SW480 (cell line): Measurements from ENCODE around the gene ZC3HAV1.
"Not testable (repeated sequence)": the region's sequence is repeated elsewhere in the genome, so short reads cannot be mapped to it uniquely, and the experiment has no call there.

Experiments
- DNase-seq: peaks from one replicate; pipeline ENCODE4 v3.0.0-alpha.2; 2016; ENCODE audit warnings: low spot score

The ZC3HAV1 gene

DNA sequence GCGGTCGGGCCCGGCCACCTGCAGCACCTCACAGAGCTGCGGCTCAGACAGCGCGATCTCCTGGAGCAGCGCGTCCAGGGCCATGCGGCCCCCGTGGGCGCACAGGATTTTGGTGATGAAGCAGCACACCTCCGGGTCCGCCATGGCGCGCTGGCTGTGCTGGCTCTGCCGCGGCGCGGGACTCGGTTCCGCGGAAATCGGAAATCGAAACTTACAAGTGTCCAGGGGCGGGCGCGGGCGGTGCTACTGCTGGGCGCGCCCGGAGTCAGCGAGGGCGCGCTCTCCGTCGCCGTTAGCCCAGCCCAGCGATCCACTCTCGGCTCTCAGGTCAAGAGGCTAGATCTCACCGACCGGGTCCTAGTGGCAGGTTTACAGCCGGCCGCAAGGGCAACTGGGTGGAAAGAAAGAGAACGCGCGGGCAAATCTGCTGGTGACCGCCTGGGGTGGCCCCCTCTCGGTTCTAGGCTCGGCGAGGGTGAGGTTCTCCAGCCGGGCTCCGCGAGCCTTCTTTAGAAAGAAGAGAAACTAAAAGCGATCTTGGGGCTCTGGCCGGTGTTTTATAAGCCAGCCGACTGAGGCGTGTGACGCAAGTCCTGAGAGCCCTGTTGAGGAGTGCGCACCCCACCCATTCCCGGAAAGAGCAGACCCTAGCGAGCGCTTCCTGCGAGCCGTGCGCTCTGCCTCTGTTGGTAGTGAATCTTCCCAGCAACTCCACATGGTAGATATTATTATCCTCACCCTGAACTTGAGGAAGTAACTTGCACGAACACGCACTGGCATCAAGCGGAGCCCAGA is at the start of gene ZC3HAV1:
Gene ZC3HAV1 (minus strand): TSS at position 533 of the 795 bp plus-strand sequence. CDS start 389 bp downstream, at position 144.
- DNase-seq: peak; percentile 87

DNA sequence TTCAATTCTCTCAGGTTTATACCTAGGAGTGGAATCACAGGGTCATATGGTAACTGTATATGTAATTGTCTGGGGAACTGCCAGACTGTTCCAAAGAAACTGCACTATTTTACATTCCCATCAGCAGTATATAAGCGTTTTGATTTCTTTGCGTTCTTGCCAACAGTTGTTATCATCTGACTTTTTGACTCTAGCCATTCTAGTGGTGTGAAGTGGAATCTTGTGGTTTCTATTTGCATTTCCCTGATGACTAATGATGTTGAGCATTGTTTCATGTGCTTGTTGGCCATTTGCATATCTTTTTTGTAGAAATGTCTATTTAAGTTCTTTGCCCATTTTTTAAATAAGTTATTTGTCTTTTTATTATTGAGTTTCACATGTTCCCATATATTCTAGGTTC is 44.3 kb upstream of the ZC3HAV1 start:
- peak; percentile 61 for DNase-seq

DNA sequence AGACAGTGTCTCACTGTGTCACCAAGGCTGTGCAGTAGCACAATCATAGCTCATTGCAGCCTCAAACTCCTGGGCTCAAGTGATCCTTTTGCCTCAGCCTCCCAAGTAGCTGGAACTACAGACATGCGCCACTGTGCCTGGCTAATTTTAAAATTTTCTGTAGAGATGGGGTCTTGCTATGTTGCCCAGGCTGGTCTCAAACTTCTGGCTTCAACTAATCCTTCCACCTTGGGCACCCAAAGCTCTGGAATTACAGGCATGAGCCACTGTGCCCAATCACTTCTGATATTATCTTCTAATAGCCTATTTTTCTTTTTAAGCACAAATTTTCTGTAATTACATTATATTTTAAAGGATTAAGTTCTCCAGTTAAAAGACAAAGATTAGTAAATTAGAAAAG is 42.6 kb upstream of the ZC3HAV1 start:
- no peak for DNase-seq

DNA sequence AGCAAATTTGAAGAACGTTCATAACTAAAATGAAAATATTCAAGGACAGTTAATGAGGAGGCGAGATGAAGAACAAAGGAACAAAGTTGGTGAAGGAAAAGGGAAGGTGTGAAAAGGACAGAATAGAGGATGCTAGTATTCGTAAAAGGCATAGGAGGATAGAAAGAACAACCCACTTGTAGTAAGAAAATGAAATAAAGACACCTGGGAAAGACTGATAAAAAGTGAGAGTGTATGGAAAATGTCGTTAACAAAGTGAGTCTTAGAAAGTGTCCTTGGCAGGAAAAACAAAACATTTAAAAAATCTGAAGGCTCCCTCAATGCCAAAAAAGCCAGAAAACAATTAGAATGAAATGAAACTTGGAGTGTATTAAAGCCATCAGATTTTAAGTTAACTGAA is 29.6 kb upstream of the ZC3HAV1 start:
- no peak for DNase-seq

DNA sequence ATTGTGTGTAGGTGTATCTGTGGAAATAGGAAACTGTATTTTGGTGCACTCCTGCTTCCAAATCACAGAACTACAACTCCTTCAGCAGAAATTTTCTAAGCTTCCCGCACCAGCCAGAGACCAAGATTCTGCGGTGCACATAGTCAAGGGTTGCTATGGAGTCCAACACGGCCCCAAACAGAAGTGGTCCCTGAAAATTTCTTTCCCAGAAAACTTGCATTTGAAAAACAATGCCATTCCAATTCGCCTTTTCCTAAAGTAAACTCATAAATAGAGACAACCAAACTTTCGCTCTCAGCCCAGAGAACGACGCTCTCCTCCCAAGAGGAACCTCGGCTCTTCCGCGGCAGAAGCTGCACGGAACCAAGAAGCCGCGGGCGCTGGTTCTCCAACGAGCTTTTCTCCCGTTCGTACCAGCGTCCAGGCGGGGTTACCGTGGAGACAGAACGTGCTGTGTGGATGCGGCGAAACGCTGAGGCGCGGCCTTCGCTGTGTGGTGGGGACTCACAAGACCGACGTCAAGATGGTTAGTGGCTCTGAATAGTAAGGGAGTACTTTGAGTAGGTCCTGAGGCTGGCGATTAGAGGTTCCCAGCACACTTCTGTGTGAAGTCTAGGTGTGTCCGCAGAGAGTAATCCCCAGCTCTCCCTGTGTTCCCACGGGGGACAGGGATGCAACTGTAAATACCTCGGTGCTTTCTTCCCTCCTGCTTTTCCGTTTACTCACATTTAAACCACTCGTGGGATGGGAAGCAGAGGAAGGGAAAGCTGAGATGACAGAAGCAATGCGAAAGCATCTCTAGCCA is 24.0 kb upstream of the ZC3HAV1 start:
- peak; percentile 81 for DNase-seq

DNA sequence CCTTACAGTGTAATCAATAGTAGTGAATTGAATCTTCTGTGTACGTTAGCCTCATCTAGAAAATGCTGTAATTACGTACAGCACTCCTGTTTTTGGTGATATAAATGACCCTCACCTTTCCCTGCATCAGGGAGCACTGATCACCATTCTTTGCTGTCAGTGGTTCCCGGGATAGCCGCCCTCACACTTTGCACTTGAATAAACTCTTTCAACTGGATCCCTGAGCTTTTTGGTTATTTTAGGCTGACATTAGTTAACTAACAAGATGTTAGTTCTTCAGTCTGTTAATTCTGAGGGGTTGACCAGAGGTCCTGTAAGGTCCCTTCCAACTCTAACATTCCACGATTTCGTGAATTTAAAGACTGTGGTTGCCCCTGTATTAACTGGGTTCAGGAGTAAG is 23.4 kb upstream of the ZC3HAV1 start:
- no peak for DNase-seq

DNA sequence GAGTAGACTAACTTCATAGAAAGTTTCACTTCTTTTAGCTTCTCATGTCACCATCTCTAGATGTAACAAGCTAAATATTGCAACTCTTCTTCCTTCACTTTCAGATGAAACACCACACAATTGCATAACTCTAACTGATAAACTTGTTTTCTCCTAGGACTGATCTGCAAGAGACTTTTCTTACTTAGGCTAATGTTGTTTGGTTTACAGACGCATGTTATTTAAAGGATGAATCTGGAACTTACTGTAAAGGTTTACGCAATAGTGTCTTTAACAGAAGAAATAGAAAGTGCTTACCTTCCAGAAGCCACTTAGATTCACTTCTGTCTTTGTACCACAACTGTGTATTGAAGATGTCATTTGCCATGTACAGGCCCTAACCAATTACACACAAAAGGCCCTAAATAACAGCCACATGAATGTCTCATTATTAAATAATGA is 22.1 kb upstream of the ZC3HAV1 start:
- DNase-seq: no peak

DNA sequence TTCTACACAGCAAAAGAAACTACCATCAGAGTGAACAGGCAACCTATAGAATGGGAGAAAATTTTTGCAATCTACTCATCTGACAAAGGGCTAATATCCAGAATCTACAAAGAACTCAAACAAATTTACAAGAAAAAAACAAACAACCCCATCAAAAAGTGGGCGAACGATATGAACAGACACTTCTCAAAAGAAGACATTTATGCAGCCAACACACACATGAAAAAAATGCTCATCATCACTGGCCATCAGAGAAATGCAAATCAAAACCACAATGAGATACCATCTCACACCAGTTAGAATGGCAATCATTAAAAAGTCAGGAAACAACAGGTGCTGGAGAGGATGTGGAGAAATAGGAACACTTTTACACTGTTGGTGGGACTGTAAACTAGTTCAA is 20.3 kb upstream of the ZC3HAV1 start:
- not testable (repeated sequence) for DNase-seq

DNA sequence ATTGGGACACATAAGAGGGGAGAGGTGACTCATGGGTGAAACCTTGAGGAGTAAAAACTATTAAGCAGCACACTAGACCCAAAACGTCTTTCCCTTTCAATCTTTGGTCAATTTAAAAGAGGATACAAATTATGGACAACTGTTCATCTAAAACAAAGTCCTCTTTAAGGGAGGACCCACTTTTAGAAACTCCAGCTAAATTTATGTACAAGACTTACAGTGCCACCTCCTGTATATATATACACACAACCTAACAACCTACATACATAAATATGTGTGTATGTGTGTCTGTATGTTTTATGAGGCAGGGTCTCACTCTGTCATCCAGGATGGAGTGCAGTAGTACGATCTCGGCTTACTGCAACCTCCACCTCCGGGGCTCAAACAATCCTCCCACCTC is 18.1 kb upstream of the ZC3HAV1 start:
- DNase-seq: peak; percentile 25

DNA sequence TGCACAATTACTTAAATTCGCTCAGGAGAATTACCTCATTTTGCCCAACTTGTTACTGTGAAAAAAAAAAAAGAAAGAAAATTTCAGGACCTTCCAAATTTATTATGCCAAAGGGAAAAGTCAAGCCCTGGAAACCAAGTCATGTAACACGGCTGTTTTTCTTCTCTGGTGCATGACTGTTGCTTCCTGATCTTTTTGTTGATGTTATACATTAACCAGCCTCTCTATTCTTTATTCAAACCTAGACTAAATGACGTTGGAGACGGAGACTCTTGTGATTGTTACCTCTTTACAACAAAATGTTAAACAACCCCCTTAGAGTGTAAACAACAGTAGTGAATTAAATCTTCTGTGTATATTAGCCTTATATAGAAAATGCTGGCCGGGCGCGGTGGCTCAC is 16.1 kb upstream of the ZC3HAV1 start:
- DNase-seq: no peak

DNA sequence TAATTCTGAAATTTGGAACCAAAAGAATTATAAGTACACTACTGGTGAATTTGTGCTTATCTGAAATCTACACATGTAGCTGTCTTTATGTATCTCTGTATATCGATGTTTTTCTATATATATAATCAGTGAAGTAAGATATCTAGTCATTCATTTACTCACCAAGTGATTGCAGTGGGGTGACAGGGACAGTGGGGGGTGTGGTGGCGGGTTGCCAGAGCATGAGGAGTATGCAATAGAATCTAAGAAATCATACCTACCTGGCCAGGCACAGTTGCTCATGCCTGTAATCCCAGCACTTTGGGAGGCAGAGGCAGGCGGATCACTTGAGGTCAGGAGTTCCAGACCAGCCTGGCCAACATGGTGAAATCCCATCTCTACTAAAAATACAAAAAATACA is 15.5 kb upstream of the ZC3HAV1 start:
- DNase-seq: not testable (repeated sequence)

DNA sequence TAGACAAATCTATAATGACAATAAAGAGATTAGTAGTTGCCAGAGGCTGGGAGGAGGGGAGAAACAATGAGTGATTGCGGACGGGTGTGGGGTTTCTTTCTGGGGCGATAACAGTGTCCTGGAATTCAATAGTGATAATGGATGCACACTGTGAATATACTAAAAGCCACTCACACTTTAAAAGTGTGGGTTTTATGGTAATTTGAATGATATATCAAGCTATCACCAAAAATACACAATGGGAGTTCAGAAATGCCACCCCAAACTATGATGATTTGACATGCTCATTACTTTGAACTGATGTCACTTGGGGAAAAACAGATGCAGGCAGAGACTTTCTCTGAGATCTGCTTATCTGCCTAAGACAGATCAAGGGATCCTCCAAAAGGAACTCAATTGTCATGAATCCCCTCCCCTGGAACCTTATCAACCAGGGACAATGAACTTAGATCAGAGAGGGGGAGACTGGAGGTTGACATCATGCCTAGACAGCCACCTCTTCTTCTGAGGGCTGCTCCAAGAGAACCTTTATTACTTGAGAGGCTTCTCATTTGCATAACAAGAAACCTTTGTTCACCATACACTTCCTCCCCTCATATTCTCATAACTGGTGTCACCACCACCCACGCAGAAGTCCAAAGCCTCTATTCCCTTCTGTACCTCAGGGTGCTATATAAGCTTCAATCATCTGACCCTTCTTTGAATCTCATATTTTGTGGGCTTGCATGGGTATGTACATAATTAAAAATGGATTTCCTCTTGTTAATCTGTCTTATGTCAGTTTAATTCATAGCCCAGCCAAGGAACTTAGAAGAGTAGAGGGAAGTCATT is 14.8 kb upstream of the ZC3HAV1 start:
- DNase-seq: no peak

DNA sequence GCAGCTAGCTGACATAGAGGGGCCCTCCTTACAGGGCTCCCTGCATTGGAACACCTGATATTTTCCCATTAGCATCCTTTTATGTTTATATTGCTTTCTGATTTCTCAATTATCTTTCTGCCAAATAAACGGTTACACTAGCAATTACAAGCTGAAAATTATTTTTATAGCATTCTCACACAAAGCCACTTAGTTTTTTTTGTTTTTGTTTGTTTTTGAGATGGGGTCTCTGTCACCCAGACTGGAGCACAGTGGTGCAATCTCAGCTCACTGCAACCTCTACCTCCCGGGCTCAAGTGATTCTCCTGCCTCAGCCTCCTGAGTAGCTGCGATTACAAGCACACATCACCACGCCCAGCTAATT is 9.9 kb upstream of the ZC3HAV1 start:
- DNase-seq: no peak

DNA sequence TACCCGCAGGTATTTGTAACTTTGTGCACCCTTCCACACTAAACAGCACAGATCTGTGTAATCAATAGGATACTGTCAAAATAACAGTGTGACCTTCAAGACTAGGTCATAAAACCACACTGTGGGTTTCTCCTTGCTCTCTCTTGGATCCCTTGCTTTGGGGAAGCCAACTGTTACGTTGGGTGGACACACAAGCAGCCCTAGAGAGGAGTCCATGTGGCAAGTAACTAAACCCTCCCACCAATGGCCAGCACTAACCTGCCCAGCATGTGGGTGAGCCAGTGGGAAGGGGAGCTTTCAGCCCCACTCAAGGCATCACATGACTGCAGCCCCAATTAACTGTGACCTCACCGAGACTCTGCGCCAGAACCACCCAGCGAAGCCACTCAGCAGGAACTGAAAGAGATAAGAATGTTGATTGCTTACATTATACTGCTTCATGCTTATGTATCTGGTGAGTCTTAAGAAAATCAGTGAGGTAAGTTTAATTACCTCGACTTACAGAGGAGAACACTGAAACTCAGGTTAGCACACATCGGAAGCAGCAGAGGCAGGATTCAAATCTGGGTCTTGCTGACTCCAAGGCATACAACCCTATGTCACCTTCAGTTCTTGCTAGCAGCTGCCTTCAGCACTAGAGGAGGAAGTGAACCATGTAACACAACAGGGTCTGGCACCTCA is 9.4 kb upstream of the ZC3HAV1 start:
- no peak for DNase-seq

DNA sequence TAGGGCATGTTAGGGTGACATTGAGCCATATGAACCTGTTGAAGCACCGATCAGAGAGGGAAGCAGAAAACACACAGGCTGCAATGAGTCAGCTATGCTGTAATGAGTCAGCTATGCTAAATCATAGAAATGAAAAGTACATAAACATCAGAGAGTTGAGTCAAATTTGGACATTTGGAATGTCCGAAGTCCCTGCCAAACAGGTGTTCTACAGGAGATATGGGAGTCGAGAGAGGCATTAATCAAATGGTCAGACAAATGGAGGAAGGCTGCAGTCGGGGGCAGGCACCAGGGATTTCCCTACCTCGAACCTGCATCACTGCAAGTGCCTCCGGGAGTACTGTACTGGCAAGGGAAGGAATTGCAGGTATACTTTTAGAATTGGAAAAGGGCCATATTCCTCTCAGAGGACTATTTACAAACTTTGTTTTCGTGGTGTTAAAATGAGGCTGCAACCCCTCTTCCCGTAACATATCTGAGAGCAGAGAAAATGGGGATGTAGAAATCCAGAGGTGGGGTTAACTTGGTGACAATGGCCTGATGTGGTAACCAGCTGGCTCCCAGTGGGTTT is 8.8 kb upstream of the ZC3HAV1 start:
- DNase-seq: peak; percentile 47

DNA sequence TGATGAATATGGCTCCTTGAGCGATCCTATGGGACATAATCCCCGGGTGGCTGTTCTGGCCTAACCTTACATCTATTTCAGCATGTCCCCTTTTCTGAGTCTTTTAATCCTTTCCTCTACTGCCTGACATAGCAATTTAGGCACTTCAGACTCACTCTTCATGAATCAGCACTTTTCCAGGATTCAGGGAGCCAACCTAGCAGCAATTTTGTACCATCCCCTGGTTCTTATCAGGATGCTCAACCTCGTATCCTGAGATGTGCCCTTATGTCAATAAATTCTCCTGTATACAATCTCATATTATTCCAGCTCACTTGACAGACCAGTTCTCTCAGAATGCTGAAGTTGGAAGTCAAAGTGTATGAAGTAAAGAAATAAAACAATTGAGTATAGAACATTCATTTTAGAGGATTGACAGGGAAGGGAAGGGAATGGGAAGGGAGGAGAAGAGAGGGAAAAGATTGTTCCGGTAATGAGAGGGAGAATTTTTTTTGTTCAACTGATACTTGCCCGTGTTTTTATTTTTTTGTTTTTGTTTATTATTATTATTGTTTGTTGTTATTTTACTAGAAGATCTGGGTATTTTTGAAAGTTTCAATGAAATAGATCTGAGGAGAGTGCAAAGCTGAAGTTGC is 8.2 kb upstream of the ZC3HAV1 start:
- no peak for DNase-seq

DNA sequence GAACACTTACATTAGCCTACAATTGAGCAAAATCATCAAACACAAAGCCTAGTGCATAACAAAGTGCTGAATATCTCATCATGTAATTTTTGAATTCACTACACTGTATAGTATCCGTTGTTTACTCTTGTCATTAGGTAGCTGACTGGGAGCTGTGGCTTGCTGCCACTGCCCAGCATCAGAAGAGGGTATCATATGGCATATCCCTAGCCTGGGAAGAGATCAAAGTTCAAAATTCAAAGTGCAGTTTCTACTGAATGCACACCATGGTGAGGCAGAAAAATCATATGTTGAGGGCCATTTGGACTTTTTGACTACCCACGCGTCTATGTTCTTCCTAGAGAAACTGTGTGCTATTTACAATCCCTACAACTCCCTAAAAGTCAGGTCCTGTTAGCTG is 7.5 kb upstream of the ZC3HAV1 start:
- peak; percentile 70 for DNase-seq

DNA sequence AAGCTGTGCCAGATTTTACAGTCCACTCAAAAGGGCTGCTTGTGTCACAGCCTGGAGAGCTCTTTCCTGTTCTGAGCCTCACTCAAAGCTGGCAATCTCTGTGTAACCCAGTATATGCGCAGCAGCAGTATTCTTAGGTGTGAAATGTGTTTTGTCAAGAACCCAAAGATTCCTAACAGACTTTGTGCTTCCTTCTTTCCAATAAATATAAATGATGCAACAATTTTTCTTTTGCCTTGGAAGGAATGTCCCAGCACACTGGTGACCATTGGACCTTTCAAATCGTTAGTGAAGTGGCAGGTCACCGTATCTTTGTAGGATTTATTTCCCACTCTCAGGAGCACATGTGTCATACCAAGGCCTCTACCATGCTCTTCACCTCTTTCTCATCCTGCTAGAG is 5.6 kb upstream of the ZC3HAV1 start:
- DNase-seq: no peak

DNA sequence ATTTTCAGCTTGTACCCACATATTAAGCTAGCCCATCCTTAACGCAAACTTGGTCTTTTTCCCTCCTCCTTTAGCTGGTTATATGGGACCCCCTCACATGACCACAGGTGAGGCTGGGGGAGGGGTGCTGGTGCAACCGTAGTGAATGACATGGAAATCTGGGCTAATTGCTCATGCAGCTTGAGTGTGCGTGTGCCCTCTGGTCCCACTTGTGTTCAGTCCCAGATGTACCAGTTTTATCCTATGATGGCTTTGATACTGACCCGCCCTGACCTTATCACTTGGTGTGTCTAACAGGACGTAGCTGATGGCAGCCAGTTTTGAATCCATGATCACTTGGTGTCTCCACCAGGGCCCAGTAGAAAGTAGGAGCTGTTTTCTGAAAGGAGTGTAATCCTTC is 5.1 kb upstream of the ZC3HAV1 start:
- no peak for DNase-seq

DNA sequence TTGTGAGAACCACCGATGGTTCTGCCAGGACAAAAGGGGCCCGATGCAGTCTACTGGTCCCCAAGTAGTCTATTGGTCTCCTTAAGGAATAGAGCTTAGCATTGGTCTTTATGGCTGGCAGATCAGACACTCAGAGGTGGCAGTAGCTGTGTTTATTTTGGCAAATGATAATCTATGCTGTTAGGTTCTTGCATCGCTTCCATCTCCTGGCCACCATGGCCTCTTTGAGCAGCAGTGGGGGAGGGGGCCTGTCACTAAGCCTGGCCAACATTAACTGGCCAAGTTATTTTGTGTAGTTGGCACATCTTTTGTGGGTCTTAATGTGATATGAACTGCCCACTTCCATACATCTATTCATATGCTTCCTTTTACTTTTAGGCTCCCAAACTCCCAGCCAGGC is 4.5 kb upstream of the ZC3HAV1 start:
- DNase-seq: no peak

DNA sequence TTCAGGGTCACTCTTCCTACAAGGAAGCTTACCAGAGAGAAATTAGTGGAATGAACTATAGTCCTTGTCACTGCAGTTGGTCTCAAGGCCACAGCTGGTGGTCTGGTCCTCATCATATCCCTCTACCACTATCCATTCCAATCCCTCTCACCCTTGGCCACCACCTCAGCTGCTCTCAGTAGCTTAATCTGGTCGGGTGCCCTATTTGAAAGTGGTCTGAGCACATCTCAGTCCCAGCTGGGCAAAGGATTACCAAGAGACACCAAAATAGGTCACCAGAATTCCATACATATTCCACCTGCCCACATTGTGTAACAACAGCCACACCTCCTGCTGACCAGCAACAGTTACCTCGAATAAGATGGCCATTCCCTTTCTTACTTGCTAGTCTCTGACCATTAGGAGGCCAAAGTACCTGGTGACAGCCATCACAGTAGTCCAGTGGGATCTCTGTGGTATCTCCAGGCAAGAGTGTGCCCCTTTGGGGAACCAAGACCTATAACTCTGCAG is 3.3 kb upstream of the ZC3HAV1 start:
- no peak for DNase-seq
